Hepatocyte (in vitro differentiated cells): Measurements from ENCODE around the gene IRAK1. TPM values are rescaled to one million over a fixed set of nuclear protein-coding genes. Genes with fewer than 3 reads are reported as not detected.

Experiments
- DNase-seq: peaks from one replicate; pipeline ENCODE4 v3.0.0-alpha.2; 2016; ENCODE audit warnings: low spot score
- H2AFZ ChIP-seq: fragments of 200-600 bp; sonication (generic); 2 replicates; pipeline ENCODE4 v1.6.0; 2016; ENCODE audit warnings: antibody characterized with exemption, mild to moderate bottlenecking
- H3K27ac ChIP-seq: fragments of 200-600 bp; sonication (generic); 2 replicates; pipeline ENCODE4 v1.5.1; 2016; ENCODE audit warnings: mild to moderate bottlenecking
- H3K27me3 ChIP-seq: fragments of 200-600 bp; sonication (generic); 2 replicates; pipeline ENCODE4 v1.6.1; 2016
- H3K36me3 ChIP-seq: fragments of 200-600 bp; sonication (generic); replicated peaks from 2 replicates; pipeline ENCODE4 v1.5.1; 2016; ENCODE audit warnings: low read depth; ENCODE audit not compliant: insufficient read depth
- H3K4me1 ChIP-seq: fragments of 200-600 bp; sonication (generic); 2 replicates; pipeline ENCODE4 v1.5.1; 2016; ENCODE audit warnings: mild to moderate bottlenecking, moderate library complexity; ENCODE audit not compliant: insufficient read depth
- H3K4me2 ChIP-seq: fragments of 200-600 bp; sonication (generic); 2 replicates; pipeline ENCODE4 v1.6.0; 2016
- H3K4me3 ChIP-seq: fragments of 200-600 bp; sonication (generic); 2 replicates; pipeline ENCODE4 v1.5.1; 2016; ENCODE audit warnings: mild to moderate bottlenecking
- H3K79me2 ChIP-seq: fragments of 200-600 bp; sonication (generic); 2 replicates; pipeline ENCODE4 v1.6.0; 2017; ENCODE audit warnings: mild to moderate bottlenecking
- H3K9me2 ChIP-seq: fragments of 200-600 bp; sonication (generic); replicated peaks from 2 replicates; pipeline ENCODE4 v1.6.0; 2017; ENCODE audit warnings: mild to moderate bottlenecking; ENCODE audit not compliant: insufficient read depth
- H3K9me3 ChIP-seq: fragments of 200-600 bp; sonication (generic); 2 replicates; pipeline ENCODE4 v1.5.1; 2016; ENCODE audit warnings: low read depth, mild to moderate bottlenecking
- H4K20me1 ChIP-seq: fragments of 200-600 bp; sonication (generic); 2 replicates; pipeline ENCODE4 v1.6.0; 2016; ENCODE audit warnings: mild to moderate bottlenecking; ENCODE audit not compliant: insufficient read depth, poor library complexity, severe bottlenecking
- EZH2 ChIP-seq: fragments of 200-600 bp; sonication (generic); IDR thresholded peaks from 2 replicates; pipeline ENCODE4 v1.6.1; 2016; ENCODE audit warnings: antibody characterized with exemption, mild to moderate bottlenecking, borderline replicate concordance
- EZH2phosphoT487 ChIP-seq: fragments of 200-600 bp; sonication (generic); IDR thresholded peaks from one replicate; pipeline ENCODE4 v1.6.1; 2018; ENCODE audit warnings: antibody characterized with exemption, mild to moderate bottlenecking, low read depth, moderate library complexity; ENCODE audit not compliant: unreplicated experiment, severe bottlenecking
- WGBS: methylation state at CpG from one replicate; pipeline ENCODE4 v1.1.6; 2016; ENCODE audit warnings: low lambda C conversion rate; ENCODE audit errors: missing lambda C conversion rate; 5-methylcytosine and 5-hydroxymethylcytosine counted together
- microRNA counts: library from miRNA; unstranded; fragments of <30 nt; microRNA quantifications from one replicate; lab custom pipeline; 2017
- microRNA-seq: library from miRNA; unstranded; fragments of <30 nt; microRNA quantifications from one replicate; pipeline ENCODE4, GENCODE V29; 2017
- polyA plus RNA-seq: library from polyadenylated mRNA; unstranded; fragments of >200 nt; fragmentation: Nextera tagmentation; extraction: Ambion mirVana; gene quantifications from 2 replicates; pipeline ENCODE4 v1.2.1, GENCODE V29; 2016
- small RNA-seq: library from RNA; depleted of rRNA; stranded (forward); fragments of <200 nt; gene quantifications from one replicate; pipeline ENCODE3, GENCODE V24; 2014
- total RNA-seq: library from RNA; depleted of rRNA; stranded (reverse); fragments of >200 nt; gene quantifications from 2 replicates; pipeline ENCODE4 v1.2.3, GENCODE V29; 2014
- TF ChIP-seq, protein P1 (sequence below): fragments of 200-600 bp; sonication (generic); IDR thresholded peaks from 2 replicates; pipeline ENCODE4 v1.5.1; 2016; ENCODE audit warnings: antibody characterized with exemption, mild to moderate bottlenecking; ENCODE audit not compliant: poor library complexity

IRAK1 gene
- total and polyA plus RNA-seq, 2 experiments from 2014 or later: 44.1 to 99.4 TPM

DNA sequence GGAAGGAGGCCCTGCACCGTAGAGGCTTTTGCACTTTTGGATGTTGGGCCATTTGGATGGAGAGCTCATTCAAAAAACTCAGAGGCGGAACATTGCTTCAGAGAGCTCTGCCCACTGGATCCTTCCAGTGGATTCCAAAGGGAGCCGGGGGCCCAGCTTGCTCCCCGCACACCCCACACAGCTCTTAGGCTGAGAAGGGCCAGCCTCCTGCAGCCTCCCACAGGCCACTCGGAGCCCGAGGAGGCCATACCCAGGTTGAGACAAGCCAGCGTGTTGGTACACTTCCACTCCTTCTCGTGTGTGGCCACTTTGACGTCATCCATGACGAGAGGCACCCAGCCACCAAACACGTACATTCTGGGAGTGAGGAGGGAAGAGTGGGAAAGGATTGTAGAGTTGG, 58.4 kb downstream of the IRAK1 start:
- WGBS: 92% methylated on average over 11 of the region's 11 CpGs
- Histone ChIP-seq H3K4me3 (no peak overlapping the region), H3K4me2 (no peak overlapping the region), H3K9me2 (no peaks in the 10 kb centered on the region), H3K79me2 (peaks cover 21% of the 10 kb centered on the region), H2AFZ (no peak overlapping the region), H3K27ac (no peak overlapping the region), H3K4me1 (no peaks in the 10 kb centered on the region), H4K20me1 (peaks cover 19% of the 10 kb centered on the region), H3K9me3 (no peaks in the 10 kb centered on the region), H3K27me3 (no peaks in the 10 kb centered on the region), H3K36me3 (no peaks in the 10 kb centered on the region)
- DNase-seq: no peak
- TF ChIP-seq, protein P1, sequence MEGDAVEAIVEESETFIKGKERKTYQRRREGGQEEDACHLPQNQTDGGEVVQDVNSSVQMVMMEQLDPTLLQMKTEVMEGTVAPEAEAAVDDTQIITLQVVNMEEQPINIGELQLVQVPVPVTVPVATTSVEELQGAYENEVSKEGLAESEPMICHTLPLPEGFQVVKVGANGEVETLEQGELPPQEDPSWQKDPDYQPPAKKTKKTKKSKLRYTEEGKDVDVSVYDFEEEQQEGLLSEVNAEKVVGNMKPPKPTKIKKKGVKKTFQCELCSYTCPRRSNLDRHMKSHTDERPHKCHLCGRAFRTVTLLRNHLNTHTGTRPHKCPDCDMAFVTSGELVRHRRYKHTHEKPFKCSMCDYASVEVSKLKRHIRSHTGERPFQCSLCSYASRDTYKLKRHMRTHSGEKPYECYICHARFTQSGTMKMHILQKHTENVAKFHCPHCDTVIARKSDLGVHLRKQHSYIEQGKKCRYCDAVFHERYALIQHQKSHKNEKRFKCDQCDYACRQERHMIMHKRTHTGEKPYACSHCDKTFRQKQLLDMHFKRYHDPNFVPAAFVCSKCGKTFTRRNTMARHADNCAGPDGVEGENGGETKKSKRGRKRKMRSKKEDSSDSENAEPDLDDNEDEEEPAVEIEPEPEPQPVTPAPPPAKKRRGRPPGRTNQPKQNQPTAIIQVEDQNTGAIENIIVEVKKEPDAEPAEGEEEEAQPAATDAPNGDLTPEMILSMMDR: no peak
- TF ChIP-seq EZH2: no peak

DNA sequence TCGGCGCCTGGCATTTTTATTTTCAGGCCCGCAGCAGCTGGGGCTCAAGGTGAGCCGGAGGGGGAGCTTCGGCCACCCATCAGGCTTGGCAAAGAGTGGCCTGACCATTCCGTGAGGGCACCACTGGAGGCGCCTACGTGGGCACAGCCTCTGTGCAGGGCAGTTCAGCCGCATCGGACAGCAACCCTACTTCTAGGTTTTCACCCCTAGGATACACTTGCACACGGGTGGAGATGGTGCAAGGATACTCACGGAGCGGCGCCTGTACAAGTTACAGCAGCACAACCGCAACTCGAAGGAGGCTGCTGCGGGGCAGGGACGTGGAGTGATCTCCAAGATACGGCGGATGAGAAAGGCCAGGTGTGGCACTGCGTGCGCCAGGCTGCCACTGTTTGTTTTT, 58.9 kb downstream of the IRAK1 start:
- TF ChIP-seq EZH2phosphoT487 (no peak), EZH2 (no peak)
- TF ChIP-seq, protein P1: no peak
- H3K4me1 ChIP-seq: no peaks in the 10 kb centered on the region
- no peak overlapping the region for H2AFZ ChIP-seq
- no peak overlapping the region for H3K27ac ChIP-seq
- H3K9me3 ChIP-seq: no peaks in the 10 kb centered on the region
- 92% methylated on average over 22 of the region's 22 CpGs for WGBS
- peaks cover 16% of the 10 kb centered on the region for H3K79me2 ChIP-seq
- DNase-seq: no peak
- no peak overlapping the region for H3K4me2 ChIP-seq
- H3K36me3 ChIP-seq: no peaks in the 10 kb centered on the region
- H3K27me3 ChIP-seq: no peaks in the 10 kb centered on the region
- peaks cover 16% of the 10 kb centered on the region for H4K20me1 ChIP-seq
- H3K4me3 ChIP-seq: no peak overlapping the region
- H3K9me2 ChIP-seq: no peaks in the 10 kb centered on the region

MicroRNA genes within 50 kb of the gene (microRNA counts, 767-probe panel; counts per million panel counts)
- microRNA hsa-miR-718 (lab: Ali Mortazavi, UCI): not detected

Small RNAs within 50 kb of the gene (microRNA-seq; reads per million reads assigned to microRNA genes)
- gene MIR3202-1 (not detected), gene MIR3202-2 (not detected), gene MIR718 (not detected)

Small RNAs within 50 kb of the gene (small RNA-seq; reads per million reads assigned to genes)
- gene MIR3202-1: not detected

Other genes starting within 250 kb of the IRAK1 start
- gene SRPK3, start 238.9 kb downstream of the IRAK1 start, total RNA-seq: 0.08 and 0.20 TPM in 2 replicates
- 0.32 and 0.89 TPM in 2 replicates for gene SRPK3, start 238.9 kb downstream of the IRAK1 start, polyA plus RNA-seq
- 35.4 and 35.8 TPM in 2 replicates for gene IDH3G, start 225.5 kb downstream of the IRAK1 start, total RNA-seq
- gene IDH3G, start 225.5 kb downstream of the IRAK1 start, polyA plus RNA-seq: 60.0 and 74.3 TPM in 2 replicates
- gene SSR4, start 225.2 kb downstream of the IRAK1 start, total RNA-seq: 316 and 385 TPM in 2 replicates
- gene SSR4, start 225.2 kb downstream of the IRAK1 start, polyA plus RNA-seq: 665 and 693 TPM in 2 replicates
- gene PDZD4, start 189.4 kb downstream of the IRAK1 start, total RNA-seq: 1.6 and 2.8 TPM in 2 replicates
- gene PDZD4, start 189.4 kb downstream of the IRAK1 start, polyA plus RNA-seq: 0.59 and 1.4 TPM in 2 replicates
- 0.12 and 0.33 TPM in 2 replicates for gene L1CAM, start 133.7 kb downstream of the IRAK1 start, total RNA-seq
- 0.40 and 0.69 TPM in 2 replicates for gene L1CAM, start 133.7 kb downstream of the IRAK1 start, polyA plus RNA-seq
- 1.2 TPM in 1 of 2 replicates, not detected in the other for gene AVPR2, start 115.2 kb downstream of the IRAK1 start, total RNA-seq
- not detected in 2 replicates for gene AVPR2, start 115.2 kb downstream of the IRAK1 start, polyA plus RNA-seq
- 3.3 and 6.4 TPM in 2 replicates for gene ARHGAP4, start 93.6 kb downstream of the IRAK1 start, total RNA-seq
- 6.2 and 10.3 TPM in 2 replicates for gene ARHGAP4, start 93.6 kb downstream of the IRAK1 start, polyA plus RNA-seq
- gene NAA10, start 84.9 kb downstream of the IRAK1 start, total RNA-seq: 74.0 and 83.5 TPM in 2 replicates
- 118 and 134 TPM in 2 replicates for gene NAA10, start 84.9 kb downstream of the IRAK1 start, polyA plus RNA-seq
- gene RENBP, start 75.3 kb downstream of the IRAK1 start, total RNA-seq: 22.2 and 22.8 TPM in 2 replicates
- gene RENBP, start 75.3 kb downstream of the IRAK1 start, polyA plus RNA-seq: 5.8 and 13.2 TPM in 2 replicates
- 11.6 and 25.0 TPM in 2 replicates for gene HCFC1, start 48.1 kb downstream of the IRAK1 start, total RNA-seq
- gene HCFC1, start 48.1 kb downstream of the IRAK1 start, polyA plus RNA-seq: 16.7 and 18.9 TPM in 2 replicates
- gene TMEM187, start 47.1 kb downstream of the IRAK1 start, total RNA-seq: 7.4 and 8.7 TPM in 2 replicates
- gene TMEM187, start 47.1 kb downstream of the IRAK1 start, polyA plus RNA-seq: 8.0 and 12.1 TPM in 2 replicates
- 18.1 and 18.3 TPM in 2 replicates for gene MECP2, start 77.8 kb upstream of the IRAK1 start, total RNA-seq
- gene MECP2, start 77.8 kb upstream of the IRAK1 start, polyA plus RNA-seq: 19.4 and 21.1 TPM in 2 replicates
- gene OPN1LW, start 124.3 kb upstream of the IRAK1 start, total RNA-seq: not detected in 2 replicates
- gene OPN1LW, start 124.3 kb upstream of the IRAK1 start, polyA plus RNA-seq: not detected in 2 replicates
- not detected in 2 replicates for gene OPN1MW, start 162.7 kb upstream of the IRAK1 start, total RNA-seq
- gene OPN1MW, start 162.7 kb upstream of the IRAK1 start, polyA plus RNA-seq: not detected in 2 replicates
- not detected in 2 replicates for gene OPN1MW2, start 199.9 kb upstream of the IRAK1 start, total RNA-seq
- not detected in 2 replicates for gene OPN1MW2, start 199.9 kb upstream of the IRAK1 start, polyA plus RNA-seq
- gene OPN1MW3, start 237.7 kb upstream of the IRAK1 start, total RNA-seq: not detected in 2 replicates
- not detected in 2 replicates for gene OPN1MW3, start 237.7 kb upstream of the IRAK1 start, polyA plus RNA-seq